ENCODE data around the gene LMBR1L.

GRCh38 chr12:49066120-49066519, 44.5 kb downstream of the LMBR1L start:
- TF ChIP-seq CTCF (conservative IDR thresholded peaks at IDR 0.05) (no peak), ZFX (IDR thresholded peaks at IDR 0.05) (no peak)
